ENCODE results near the gene DCTN5. TPM values are rescaled to one million over a fixed set of nuclear protein-coding genes. Genes with fewer than 3 reads are reported as not detected.
A peak's percentile ranks its signal among the peaks of the same experiment; 100 is the strongest.

The DCTN5 gene
- total and polyA plus RNA-seq, 2 of the 13 experiments (the other 11 are each of a cell fraction or from before 2014, with no cell fraction given): 105 to 207 TPM

GRCh38 chr16:23640931-23641765 is at the start of gene DCTN5, which contains the start of gene PALB2 (continued):
- TF ChIP-seq ZNF33A (CRISPR knock-in tag; IDR thresholded peaks at IDR 0.05; ENCODE audit: borderline replicate concordance): no peak; the same call in 1 of the 2 replicates
- TF ChIP-seq TBL1XR1 (IDR thresholded peaks at IDR 0.05; ENCODE audit: borderline replicate concordance, low read length, partially characterized antibody): peak; percentile 84
- peak; percentile 77; the same call in 1 of the 2 replicates for TF ChIP-seq ZNF768 (CRISPR knock-in tag; IDR thresholded peaks at IDR 0.05)
- peak; percentile 64; the same call in 1 of the 2 replicates for TF ChIP-seq ZNF101 (CRISPR knock-in tag; IDR thresholded peaks at IDR 0.05; ENCODE audit: borderline replicate concordance, low read depth)
- peak; percentile 79; the same call in 1 of the 2 replicates for TF ChIP-seq ETV6 (CRISPR knock-in tag; conservative IDR thresholded peaks at IDR 0.05)
- TF ChIP-seq E2F1 (CRISPR knock-in tag; IDR thresholded peaks at IDR 0.05): peak; percentile 100
- TF ChIP-seq ZNF546 (CRISPR knock-in tag; conservative IDR thresholded peaks at IDR 0.05): no peak; the same call in 1 of the 2 replicates
- peak; percentile 95 for TF ChIP-seq ZIK1 (CRISPR knock-in tag; IDR thresholded peaks at IDR 0.05; ENCODE audit: borderline replicate concordance, low read depth)
- peak; percentile 66; the same call in 1 of the 2 replicates for TF ChIP-seq IRF1 (CRISPR knock-in tag; IDR thresholded peaks at IDR 0.05; ENCODE audit: low read depth)
- TF ChIP-seq SETDB1 (CRISPR knock-in tag; IDR thresholded peaks at IDR 0.05; ENCODE audit: borderline replicate concordance): 0 out of 2 replicates have a peak, but pooled peaks have one; percentile 80
- TF ChIP-seq ZNF318 (CRISPR knock-in tag; IDR thresholded peaks at IDR 0.05): peak; percentile 84; the same call in 1 of the 2 replicates
- peak; percentile 99 for TF ChIP-seq CAMTA2 (CRISPR knock-in tag; IDR thresholded peaks at IDR 0.05; ENCODE audit: borderline replicate concordance)
- peak; percentile 51; the same call in 1 of the 2 replicates for TF ChIP-seq HNRNPL (IDR thresholded peaks at IDR 0.05; ENCODE audit: low read depth, low read length)
- TF ChIP-seq SOX5 (CRISPR knock-in tag; IDR thresholded peaks at IDR 0.05; ENCODE audit: borderline replicate concordance): peak; percentile 43
- peak; percentile 75; the same call in 1 of the 2 replicates for TF ChIP-seq HOXD1 (CRISPR knock-in tag; IDR thresholded peaks at IDR 0.05)
- TF ChIP-seq MYNN (CRISPR knock-in tag; IDR thresholded peaks at IDR 0.05; ENCODE audit: low read depth): peak; percentile 88; the same call in 1 of the 2 replicates
- peak; percentile 95; the same call in 1 of the 2 replicates for TF ChIP-seq ZNF543 (CRISPR knock-in tag; IDR thresholded peaks at IDR 0.05)
- TF ChIP-seq NRL (CRISPR knock-in tag; IDR thresholded peaks at IDR 0.05; ENCODE audit: borderline replicate concordance): peak; percentile 97; the same call in 1 of the 2 replicates
